GM12878 (cell line): ENCODE measurements around the gene RASL10A. TPM values are rescaled to one million over a fixed set of nuclear protein-coding genes. Genes with fewer than 3 reads are reported as not detected.

Experiments
- ATAC-seq: fragments of 200-7000 bp; cut with Tn5 transposase; 3 replicates; pipeline ENCODE4 v1.9.1; 2020; ENCODE audit warnings: mild to moderate bottlenecking, moderate library complexity
- Bru-seq: library from RNA; stranded (reverse); fragments of 400-500 nt; gene quantifications from one replicate; lab custom pipeline; 2021; lab: Mats Ljungman, UMichigan
- BruChase-seq, 2 experiments: library from RNA; stranded (reverse); fragments of 400-500 nt; gene quantifications; one replicate each; lab custom pipeline; 2021; lab: Mats Ljungman, UMichigan
- BruUV-seq: library from RNA; stranded (reverse); fragments of 400-500 nt; replicated peaks from 2 replicates; lab custom pipeline; 2021; lab: Mats Ljungman, UMichigan
- CTCF ChIA-PET: fragments of 300-600 bp; sonication (Branson Sonifier 250); formaldehyde crosslinking; extraction: SDS; loops from one replicate; lab custom pipeline; 2021; ENCODE audit warnings: inconsistent platforms; lab: Yijun Ruan, JAX
- POLR2A ChIA-PET: fragments of 350-600 bp; formaldehyde crosslinking; extraction: SDS; loops from one replicate; lab custom pipeline; 2021; ENCODE audit warnings: inconsistent platforms; lab: Charles Lee
- RAD21 ChIA-PET: fragments of 300-600 bp; sonication (Branson Sonifier 250); formaldehyde crosslinking; loops from one replicate; lab custom pipeline; 2023; ENCODE audit warnings: antibody characterized with exemption; ENCODE audit not compliant: unreplicated experiment; lab: Charles Lee
- SMC1A ChIA-PET: fragments of 300-600 bp; sonication (Branson Sonifier 250); formaldehyde crosslinking; loops from one replicate; lab custom pipeline; 2023; ENCODE audit not compliant: unreplicated experiment, uncharacterized antibody; lab: Charles Lee
- DNase-seq: peaks from one replicate; pipeline ENCODE4 v3.0.0-alpha.2; 2011; ENCODE audit warnings: low read depth, low spot score
- FAIRE-seq: peaks from 3 replicates; lab custom pipeline; 2011; peaks lifted over from hg19 to GRCh38; lab: Jason Lieb, UNC
- H2AFZ ChIP-seq: 2 replicates; pipeline ENCODE4 v1.6.0; 2011; ENCODE audit warnings: low read depth, low read length, control low read depth; ENCODE audit not compliant: control insufficient read depth
- H3K27ac ChIP-seq: 2 replicates; pipeline ENCODE4 v1.5.1; 2011; ENCODE audit warnings: control low read depth; ENCODE audit not compliant: control insufficient read depth, insufficient read depth
- H3K27me3 ChIP-seq, 2 experiments: replicated peaks in 1 of 2; 2 replicates each; pipeline versions ENCODE4 v1.6.0 to v1.6.1; 2011; ENCODE audit warnings: low read length in 1 of 2; ENCODE audit not compliant: control insufficient read depth in 2 of 2, insufficient read depth in 2 of 2
- H3K36me3 ChIP-seq, 2 experiments: 2 replicates each; pipeline ENCODE4 v1.5.1; 2011; ENCODE audit warnings: low read length in 1 of 2; ENCODE audit not compliant: control insufficient read depth in 2 of 2, insufficient read depth in 2 of 2
- H3K4me1 ChIP-seq: 2 replicates; pipeline ENCODE4 v1.6.1; 2011; ENCODE audit warnings: mild to moderate bottlenecking, low read length, moderate library complexity, mixed read lengths; ENCODE audit not compliant: control insufficient read depth, insufficient read depth
- H3K4me2 ChIP-seq: 2 replicates; pipeline ENCODE4 v1.6.0; 2011; ENCODE audit warnings: control low read depth; ENCODE audit not compliant: control insufficient read depth, insufficient read depth
- H3K4me3 ChIP-seq: fragments of 200-600 bp; sonication (generic); 2 replicates; pipeline ENCODE4 v1.5.1; 2016
- H3K79me2 ChIP-seq: 2 replicates; pipeline ENCODE4 v1.6.0; 2011; ENCODE audit warnings: low read length; ENCODE audit not compliant: control insufficient read depth, insufficient read depth
- H3K9ac ChIP-seq: 2 replicates; pipeline ENCODE4 v1.8.0; 2011; ENCODE audit warnings: low read length, control low read depth, mixed read lengths; ENCODE audit not compliant: control insufficient read depth, insufficient read depth
- H3K9me3 ChIP-seq: replicated peaks from 3 replicates; pipeline ENCODE4 v1.5.1; 2011; ENCODE audit warnings: mild to moderate bottlenecking, low read length; ENCODE audit not compliant: control insufficient read depth, insufficient read depth
- H4K20me1 ChIP-seq: 2 replicates; pipeline ENCODE4 v1.6.0; 2011; ENCODE audit not compliant: control insufficient read depth, insufficient read depth
- BMI1 ChIP-seq: fragments of 450-650 bp; IDR thresholded peaks from 2 replicates; pipeline ENCODE4 v1.6.1; 2016; ENCODE audit warnings: mild to moderate bottlenecking, moderate library complexity, borderline replicate concordance
- EZH2 ChIP-seq: IDR thresholded peaks from 2 replicates; pipeline ENCODE4 v1.6.1; 2012; ENCODE audit warnings: low read depth, mild to moderate bottlenecking, control low read depth, inconsistent platforms, low read length, borderline replicate concordance; ENCODE audit not compliant: control insufficient read depth
- HDAC6 ChIP-seq: fragments of 200-600 bp; sonication (generic); IDR thresholded peaks from one replicate; pipeline ENCODE4 v1.8.0; 2017; ENCODE audit warnings: antibody characterized with exemption; ENCODE audit not compliant: unreplicated experiment
- HSF1 ChIP-seq: fragments of 150-350 bp; IDR thresholded peaks from 2 replicates; pipeline ENCODE4 v1.6.1; 2014; ENCODE audit warnings: mild to moderate bottlenecking, low read depth, low read length
- JUND ChIP-seq: IDR thresholded peaks from 2 replicates; pipeline ENCODE4 v1.6.1; 2012; ENCODE audit warnings: low read depth, mild to moderate bottlenecking, low read length, improper control_type of control experiment, moderate library complexity
- POLR2AphosphoS5 ChIP-seq: IDR thresholded peaks from 2 replicates; pipeline ENCODE4 v1.6.1; 2011; ENCODE audit warnings: mild to moderate bottlenecking, low read length, inconsistent platforms
- RCOR1 ChIP-seq: conservative IDR thresholded peaks from 2 replicates; pipeline ENCODE4 v1.6.1; 2012; ENCODE audit warnings: low read depth, low read length, improper control_type of control experiment
- SUZ12 ChIP-seq: fragments of 200-600 bp; sonication (generic); IDR thresholded peaks from one replicate; pipeline ENCODE4 v1.6.1; 2018; ENCODE audit warnings: antibody characterized with exemption, mild to moderate bottlenecking; ENCODE audit not compliant: unreplicated experiment
- WGBS: methylation state at CpG from one replicate; pipeline ENCODE4 v1.1.6; 2016; ENCODE audit warnings: low lambda C conversion rate; ENCODE audit not compliant: insufficient replicate concordance, insufficient coverage; ENCODE audit errors: missing lambda C conversion rate; 5-methylcytosine and 5-hydroxymethylcytosine counted together
- in situ Hi-C: fragments of 300-500 bp; cut with MboI; formaldehyde crosslinking; loops from 9 replicates; pipeline ENCODE4 v1.14.3; 2018; ENCODE audit warnings: mixed read lengths
- intact Hi-C: fragments of 100-400 bp; cut with micrococcal nuclease; formaldehyde crosslinking; loops from one replicate; pipeline ENCODE4 v1.14.2; 2022; ENCODE audit not compliant: unreplicated experiment
- long read RNA-seq, 2 experiments: library from polyadenylated mRNA; unstranded; transcript quantifications; one replicate each; pipeline ENCODE4 v2.0.0, GENCODE V29; 2019 to 2020
- polyA minus RNA-seq, 3 experiments: library from RNA; depleted of rRNA, polyadenylated mRNA; stranded (reverse); fragments of >200 nt; gene quantifications; 2 replicates each; pipeline ENCODE4 v1.2.3, GENCODE V29; 2011
- polyA plus RNA-seq, 11 experiments: library from polyadenylated mRNA; depleted of rRNA in 4 of 11; unstranded in 6 of 11; stranded (reverse) in 5 of 11; fragments of >200 nt; fragmentation: Nextera tagmentation in 4 of 11; fragmentation: Illumina TruSeq in 1 of 11; extraction: Ambion mirVana in 4 of 11; extraction: Trizol in 1 of 11; gene quantifications; 1 replicate in 1 of 11; 2 replicates in 10 of 11; pipeline versions ENCODE4 v1.2.1 to v1.2.3, GENCODE V29; 2011 to 2016; ENCODE audit warnings: inconsistent platforms in 2 of 11, missing spikeins in 2 of 11, low read depth in 1 of 11
- total RNA-seq, 4 experiments: library from RNA; depleted of rRNA in 3 of 4; stranded (reverse); fragments of >200 nt in 3 of 4; fragmentation: Illumina TruSeq in 1 of 4; extraction: Trizol in 1 of 4; gene quantifications; 2 replicates each; pipeline versions ENCODE4 v1.2.1 to v1.2.3, GENCODE V29; 2013 to 2021

Gene RASL10A, protein sequence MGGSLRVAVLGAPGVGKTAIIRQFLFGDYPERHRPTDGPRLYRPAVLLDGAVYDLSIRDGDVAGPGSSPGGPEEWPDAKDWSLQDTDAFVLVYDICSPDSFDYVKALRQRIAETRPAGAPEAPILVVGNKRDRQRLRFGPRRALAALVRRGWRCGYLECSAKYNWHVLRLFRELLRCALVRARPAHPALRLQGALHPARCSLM
- total RNA-seq (2013; cell fraction: nucleolus; rRNA removed), result not detected in 2 replicates
- 0.27 TPM in 1 of 2 replicates, not detected in the other for total RNA-seq (2014; rRNA removed)
- total RNA-seq (2014; rRNA removed; fragmentation: Illumina TruSeq; extraction: Trizol), result not detected in 2 replicates
- 0.32 and 0.46 TPM in 2 replicates for total RNA-seq (2021)
- polyA plus RNA-seq (2011; ENCODE audit: low read depth), result not detected
- 0.12 TPM in 1 of 2 replicates, not detected in the other for polyA plus RNA-seq (2011; rRNA removed)
- polyA plus RNA-seq (2011; cell fraction: cytosol; rRNA removed), result 0.10 and 0.33 TPM in 2 replicates
- 0.51 and 0.92 TPM in 2 replicates for polyA plus RNA-seq (2011; cell fraction: nucleus; rRNA removed)
- polyA plus RNA-seq (2012), result 0.31 and 0.35 TPM in 2 replicates
- polyA plus RNA-seq (2014; fragmentation: Illumina TruSeq; extraction: Trizol), result not detected in 2 replicates
- polyA plus RNA-seq (2014; fragmentation: Nextera tagmentation; extraction: Ambion mirVana), result not detected
- polyA plus RNA-seq (2014; rRNA removed), result not detected in 2 replicates
- under 1 TPM; 0.17 to 0.24 TPM for polyA plus RNA-seq (2016; fragmentation: Nextera tagmentation; extraction: Ambion mirVana)
- polyA minus RNA-seq (2011; rRNA and poly(A)+ RNA removed), result not detected in 2 replicates
- not detected in 2 replicates for polyA minus RNA-seq (2011; cell fraction: cytosol; rRNA and poly(A)+ RNA removed)
- not detected in 2 replicates for polyA minus RNA-seq (2011; cell fraction: nucleus; rRNA and poly(A)+ RNA removed)
- Bru-seq, nascent RNA, result not detected
- BruChase-seq, experiment 1, labeled RNA remaining after a 6-hour chase, result percentile 35 among the genes with signal in this experiment
- BruChase-seq, experiment 2, labeled RNA remaining after a 2-hour chase, result percentile 29 among the genes with signal in this experiment
- long read RNA-seq, experiment 1, result 0 reads
- long read RNA-seq, experiment 2, result 0 reads

- FAIRE-seq (no peak), DNase-seq (no peak), ATAC-seq (no peak)
- H4K20me1 ChIP-seq, result no peaks in the 10 kb centered on the region
- H2AFZ ChIP-seq, result no peak within 1 kb of the TSS
- no TSS peak for BruUV-seq
- H3K4me1 ChIP-seq, result no peaks in the 10 kb centered on the region
- ChIA-PET POLR2A (no interaction called here), SMC1A (no interaction called here), CTCF (no interaction called here), RAD21 (no interaction called here)
- WGBS, result 15% methylated on average over 75 of the region's 103 CpGs
- in situ Hi-C loops, result no loop called here
- intact Hi-C loops, result no loop called here
- H3K27ac ChIP-seq, result no peak within 1 kb of the TSS
- no peaks in the 10 kb centered on the region for H3K36me3 ChIP-seq
- no peaks in the 10 kb centered on the region for H3K79me2 ChIP-seq
- H3K9ac ChIP-seq, result no peak within 1 kb of the TSS
- TF ChIP-seq HSF1, result no peak
- no peak for TF ChIP-seq JUND
- no peak for TF ChIP-seq EZH2
- TF ChIP-seq SUZ12, result peak; percentile 49
- TF ChIP-seq POLR2AphosphoS5, result no peak
- no peak for TF ChIP-seq RCOR1
- peak; percentile 95 for TF ChIP-seq HDAC6
- TF ChIP-seq BMI1, result no peak
- peaks cover 7 to 9% of the 10 kb centered on the region in 2 experiments; a peak in 3 of 4 replicates for H3K27me3 ChIP-seq
- no peak within 1 kb of the TSS for H3K4me2 ChIP-seq
- H3K4me3 ChIP-seq, result no peak within 1 kb of the TSS
- H3K9me3 ChIP-seq, result no peaks in the 10 kb centered on the region
Measured at GRCh38 chr22:29315286-29316140, at the start of gene RASL10A. Gene RASL10A, minus strand, starts transcription at chr22:29315697. Its CDS starts 451 bp downstream, at chr22:29315246.
